GM18511 (cell line): Measurements from ENCODE around the gene EFHD2.
A peak's percentile ranks its signal among the peaks of the same experiment; 100 is the strongest.
"Not testable (repeated sequence)": the region's sequence is repeated elsewhere in the genome, so short reads cannot be mapped to it uniquely, and the experiment has no call there.

Experiments used
- ATAC-seq: cut with Tn5 transposase; IDR thresholded peaks from one replicate; pipeline ENCODE4 v1.9.1; 2021; ENCODE audit warnings: mild to moderate bottlenecking, moderate library complexity; ENCODE audit not compliant: unreplicated experiment

Gene EFHD2

GRCh38 chr1:15409388-15410222 is at the start of gene EFHD2:
EFHD2 (plus strand) TSS chr1:15409888; CDS start chr1:15409972, 84 bp downstream.
- ATAC-seq: peak; percentile 74

GRCh38 chr1:15360700-15361099 is 49.0 kb upstream of the EFHD2 start:
- ATAC-seq: no peak

GRCh38 chr1:15362096-15362736 is 47.5 kb upstream of the EFHD2 start:
- no peak for ATAC-seq

GRCh38 chr1:15362737-15363128 is 47.0 kb upstream of the EFHD2 start:
- no peak for ATAC-seq

GRCh38 chr1:15364740-15365139 is 44.9 kb upstream of the EFHD2 start:
- ATAC-seq: no peak

GRCh38 chr1:15368888-15369287 is 40.8 kb upstream of the EFHD2 start:
- no peak for ATAC-seq

GRCh38 chr1:15370268-15370667 is 39.4 kb upstream of the EFHD2 start:
- no peak for ATAC-seq

- no peak for ATAC-seq
These were observed 38.7 kb upstream of the EFHD2 start for GRCh38 chr1:15370781-15371520.

GRCh38 chr1:15371610-15372545 is 37.8 kb upstream of the EFHD2 start:
- ATAC-seq: no peak

- no peak for ATAC-seq
These were observed 31.0 kb upstream of the EFHD2 start for GRCh38 chr1:15378729-15379128.

GRCh38 chr1:15379151-15379550 is 30.5 kb upstream of the EFHD2 start:
- ATAC-seq: not testable (repeated sequence)

- ATAC-seq: no peak
These were observed 28.8 kb upstream of the EFHD2 start for GRCh38 chr1:15380601-15381508.

- no peak for ATAC-seq
These were observed 27.9 kb upstream of the EFHD2 start for GRCh38 chr1:15381805-15382204.

GRCh38 chr1:15382601-15383518 is 26.8 kb upstream of the EFHD2 start:
- ATAC-seq: no peak

- ATAC-seq: no peak
These were observed 25.9 kb upstream of the EFHD2 start for GRCh38 chr1:15383810-15384209.

GRCh38 chr1:15384301-15384901 is 25.3 kb upstream of the EFHD2 start:
- ATAC-seq: no peak

GRCh38 chr1:15385420-15385819 is 24.3 kb upstream of the EFHD2 start:
- ATAC-seq: no peak

- ATAC-seq: no peak
These were observed 23.4 kb upstream of the EFHD2 start for GRCh38 chr1:15386164-15386749.
